CD4-positive, alpha-beta T cell treated with Interleukin-17A for 1 hour (primary cell): ENCODE data around the gene RWDD1.

ENCODE experiments used
- DNase-seq: peaks from one replicate; pipeline ENCODE4 v3.0.0-alpha.2; 2020

Gene RWDD1

DNA sequence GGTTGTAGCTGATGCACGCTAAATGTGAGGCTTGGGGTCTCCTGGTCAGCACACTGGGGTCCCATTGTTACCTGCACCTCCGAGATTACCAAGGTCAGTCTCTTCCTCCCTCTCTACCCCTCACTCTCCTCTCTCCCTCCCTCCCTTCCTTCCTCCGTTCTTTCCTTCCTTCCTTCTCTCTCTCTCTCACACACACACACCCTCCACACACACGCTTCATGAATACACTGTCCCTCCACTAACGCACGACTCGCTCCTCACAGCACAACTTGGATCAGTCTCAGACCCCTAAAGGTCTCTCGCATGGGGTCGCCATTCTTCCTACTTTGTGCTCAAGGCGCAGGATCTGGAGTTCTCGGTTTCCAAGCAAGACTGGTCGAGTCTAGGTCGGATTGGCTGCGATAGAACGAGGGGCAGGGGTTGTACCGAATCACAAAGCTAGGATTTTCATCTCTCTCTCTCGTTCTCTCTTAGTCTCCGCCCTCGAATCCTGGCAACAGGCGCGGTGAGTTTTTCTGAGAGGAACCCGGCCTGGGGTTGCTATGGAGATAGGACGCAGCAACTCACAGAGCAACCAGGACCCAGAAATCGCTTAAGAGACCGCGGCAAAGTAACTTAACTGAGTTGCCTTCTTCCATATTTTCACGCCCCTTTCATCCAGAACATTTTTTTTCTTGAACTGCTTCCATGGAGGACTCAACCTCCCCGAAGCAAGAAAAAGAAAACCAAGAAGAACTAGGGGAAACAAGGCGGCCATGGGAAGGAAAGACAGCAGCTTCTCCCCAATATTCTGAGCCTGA is 44.8 kb downstream of the RWDD1 start, which contains the start of gene RSPH4A:
Gene RSPH4A (plus strand): TSS at position 543 of the 800 bp plus-strand sequence. CDS start 145 bp downstream, at position 688.
- peak; percentile 76 for DNase-seq

DNA sequence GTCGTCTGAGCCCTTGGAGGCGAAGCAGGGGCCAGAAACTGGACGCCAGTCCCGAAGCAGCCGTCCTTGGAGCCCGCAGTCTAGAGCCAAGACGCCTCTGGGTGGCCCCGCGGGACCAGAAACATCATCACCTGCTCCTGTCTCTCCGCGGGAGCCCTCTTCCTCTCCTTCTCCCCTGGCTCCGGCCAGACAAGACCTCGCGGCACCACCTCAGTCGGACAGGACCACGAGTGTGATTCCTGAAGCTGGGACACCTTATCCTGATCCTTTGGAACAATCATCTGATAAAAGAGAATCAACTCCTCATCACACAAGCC is 45.4 kb downstream of the RWDD1 start:
- DNase-seq: no peak

- no peak for DNase-seq
These were observed 52.9 kb downstream of the RWDD1 start for GRCh38 chr6:116624036-116624805.

DNA sequence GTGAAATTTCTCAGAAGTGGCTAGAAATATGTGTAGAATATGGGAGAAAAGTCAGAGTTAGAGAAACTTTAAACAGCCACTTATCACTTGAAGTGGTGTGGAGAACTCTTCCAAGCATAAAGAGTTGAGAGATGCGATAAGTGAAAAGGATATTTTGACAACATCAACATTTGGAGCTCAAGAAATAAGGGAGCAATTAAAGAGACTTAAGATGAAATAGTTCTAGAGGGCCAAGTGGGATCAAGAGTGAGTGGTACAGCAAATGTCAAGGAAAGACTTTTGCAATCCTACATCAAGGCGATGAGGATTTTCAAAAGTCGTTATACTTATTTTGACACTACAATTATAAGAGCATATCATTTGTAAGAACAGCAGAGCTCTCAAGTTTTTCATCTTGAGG is 54.6 kb downstream of the RWDD1 start:
- no peak for DNase-seq

GRCh38 chr6:116629563-116629981 is 58.3 kb downstream of the RWDD1 start:
- DNase-seq: no peak

- no peak for DNase-seq
These were observed 60.2 kb downstream of the RWDD1 start for GRCh38 chr6:116631379-116631990.

GRCh38 chr6:116633685-116634084 is 62.4 kb downstream of the RWDD1 start:
- DNase-seq: no peak
